ENCODE results near the gene PUSL1. TPM values are rescaled to one million over a fixed set of nuclear protein-coding genes. Genes with fewer than 3 reads are reported as not detected.

PUSL1 gene
- polyA plus RNA-seq, 6 donors from 2014 or later: 7.2 to 17.2 (median 11.9) TPM

DNA sequence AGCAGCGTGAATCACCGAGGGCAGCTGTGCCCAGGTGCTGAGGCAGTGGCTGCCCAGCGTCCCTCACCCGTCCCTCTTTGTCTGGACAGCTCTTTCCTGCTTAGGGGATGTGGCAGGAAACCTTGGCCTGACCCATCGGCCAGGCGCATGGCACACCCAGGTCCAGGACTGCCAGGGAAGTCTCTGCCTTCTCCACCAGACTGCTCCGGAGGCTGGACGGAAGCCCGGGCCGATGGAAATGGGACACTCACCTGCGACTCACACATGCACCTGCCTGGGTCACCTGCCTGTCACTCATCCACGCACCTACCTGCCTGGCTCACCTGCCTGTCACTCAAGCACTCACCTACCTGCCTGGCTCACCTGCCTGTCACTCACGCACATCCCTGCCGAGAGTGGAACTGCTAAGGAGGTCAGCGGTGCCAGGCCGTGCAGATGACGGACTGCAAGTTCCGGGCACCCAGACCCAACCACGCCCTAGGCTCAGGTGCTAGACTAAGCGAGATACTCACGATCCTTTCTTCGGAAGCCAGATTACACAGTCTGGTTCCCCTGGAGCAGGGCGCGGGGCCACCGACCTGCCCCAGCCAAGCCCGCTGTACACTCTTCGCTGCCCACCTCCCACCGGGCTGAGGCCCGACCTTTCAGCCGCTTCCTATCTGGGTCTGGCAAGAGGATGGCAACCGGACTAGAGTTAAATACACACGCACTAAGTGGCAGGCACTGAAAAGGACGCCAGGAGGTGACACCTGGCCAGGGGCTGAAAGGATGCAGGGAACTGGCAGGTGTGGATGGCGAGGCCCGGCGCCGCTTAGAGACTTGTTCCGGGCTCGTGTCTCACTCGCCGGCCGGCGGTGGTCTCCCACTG is 35.8 kb upstream of the PUSL1 start:
- Mint-ChIP-seq H3K4me3 (peak overlapping the region; percentile 81 to 95 (median 88)), H3K4me1 (peaks cover 36 to 46% (median 45%) of the 10 kb centered on the region in 3 donors), H3K27me3 (no peaks in the 10 kb centered on the region), H3K27ac (peak overlapping the region; percentile 25 to 94 (median 84)), H3K9me3 (no peaks in the 10 kb centered on the region), H3K36me3 (no peaks in the 10 kb centered on the region)
- ATAC-seq (ENCODE audit: low read depth in 2 of 2) (peak in 1 of 2 donors; percentile 5), DNase-seq (no peak)

DNA sequence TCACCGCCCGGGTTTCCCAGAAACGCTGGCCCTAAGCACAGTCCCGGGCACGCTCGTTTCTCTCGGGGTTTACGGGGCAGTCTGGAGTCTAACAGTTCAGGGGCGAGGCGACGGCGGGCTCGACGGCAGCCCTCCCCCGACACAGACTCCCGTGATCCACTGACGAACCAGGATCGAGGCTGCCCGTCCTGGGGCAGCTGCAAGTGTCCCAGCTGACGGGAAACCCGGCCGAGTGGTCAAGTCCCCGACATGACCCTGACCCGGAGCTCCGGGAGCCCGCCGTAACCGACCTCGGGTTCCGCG is 35.2 kb upstream of the PUSL1 start:
- no peaks in the 10 kb centered on the region for H3K36me3 Mint-ChIP-seq
- H3K4me1 Mint-ChIP-seq: peaks cover 33 to 44% (median 42%) of the 10 kb centered on the region in 3 donors
- no peaks in the 10 kb centered on the region for H3K9me3 Mint-ChIP-seq
- no peak for DNase-seq
- H3K27ac Mint-ChIP-seq: peak overlapping the region in 5 of 6 donors; percentile 81 to 94 (median 85)
- H3K27me3 Mint-ChIP-seq: no peaks in the 10 kb centered on the region
- ATAC-seq (ENCODE audit: low read depth in 2 of 2): peak in 1 of 2 donors; percentile 3
- peak overlapping the region; percentile 81 to 95 (median 88) for H3K4me3 Mint-ChIP-seq

DNA sequence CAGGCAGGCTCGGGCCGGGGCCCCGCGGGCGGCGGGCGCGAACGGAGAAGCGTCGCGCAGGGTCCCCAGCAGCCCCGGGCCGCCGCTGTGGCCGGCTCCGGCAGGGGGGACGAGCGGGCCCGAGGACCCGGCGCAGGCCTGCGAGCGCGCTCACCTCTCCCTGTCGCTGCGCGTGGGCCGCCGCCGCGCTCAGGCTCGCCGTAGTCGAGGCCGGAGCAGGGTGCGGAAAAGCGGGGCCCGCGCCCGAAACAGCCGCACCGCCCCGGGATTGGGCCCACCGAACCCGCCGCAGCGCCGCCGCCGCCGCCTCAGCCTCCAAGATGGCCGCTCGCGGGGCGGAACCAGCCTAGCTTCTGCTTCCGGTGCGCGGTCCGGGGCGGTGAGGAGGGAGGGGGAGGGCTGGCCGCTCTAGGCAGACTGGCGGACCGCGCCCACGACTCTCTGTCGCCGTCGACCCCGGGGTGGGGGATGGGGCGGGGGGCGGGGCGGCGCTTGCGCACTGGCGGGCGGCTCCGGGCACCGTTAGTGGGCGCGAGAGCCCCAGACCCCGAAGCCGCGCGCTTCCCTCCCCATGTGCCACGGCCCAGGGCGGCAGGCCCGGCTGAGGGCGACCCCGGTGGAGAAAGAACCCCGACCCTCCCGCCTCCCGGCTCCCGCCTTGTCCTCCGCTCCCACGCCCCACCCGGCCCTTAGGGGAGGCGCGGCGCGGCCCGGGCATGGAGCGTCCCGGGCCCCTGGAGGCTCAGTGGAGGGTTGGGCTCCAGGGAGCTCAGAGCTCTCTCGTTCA is 34.7 kb upstream of the PUSL1 start, which contains the start of gene UBE2J2:
UBE2J2 (minus strand) TSS at position 343 of the 787 bp plus-strand sequence. CDS start 5,862 bp downstream, outside the sequence.
- DNase-seq (peak; percentile 88), ATAC-seq (ENCODE audit: low read depth in 2 of 2) (peak; percentile 97)
- Mint-ChIP-seq H3K4me1 (peaks cover 32 to 39% (median 37%) of the 10 kb centered on the region in 3 donors), H3K27ac (peak within 1 kb of the TSS in 5 of 6 donors; percentile 81 to 94 (median 88)), H3K27me3 (no peaks in the 10 kb centered on the region), H3K36me3 (no peaks in the 10 kb centered on the region), H3K4me3 (peak within 1 kb of the TSS; percentile 81 to 95 (median 88)), H3K9me3 (no peaks in the 10 kb centered on the region)

DNA sequence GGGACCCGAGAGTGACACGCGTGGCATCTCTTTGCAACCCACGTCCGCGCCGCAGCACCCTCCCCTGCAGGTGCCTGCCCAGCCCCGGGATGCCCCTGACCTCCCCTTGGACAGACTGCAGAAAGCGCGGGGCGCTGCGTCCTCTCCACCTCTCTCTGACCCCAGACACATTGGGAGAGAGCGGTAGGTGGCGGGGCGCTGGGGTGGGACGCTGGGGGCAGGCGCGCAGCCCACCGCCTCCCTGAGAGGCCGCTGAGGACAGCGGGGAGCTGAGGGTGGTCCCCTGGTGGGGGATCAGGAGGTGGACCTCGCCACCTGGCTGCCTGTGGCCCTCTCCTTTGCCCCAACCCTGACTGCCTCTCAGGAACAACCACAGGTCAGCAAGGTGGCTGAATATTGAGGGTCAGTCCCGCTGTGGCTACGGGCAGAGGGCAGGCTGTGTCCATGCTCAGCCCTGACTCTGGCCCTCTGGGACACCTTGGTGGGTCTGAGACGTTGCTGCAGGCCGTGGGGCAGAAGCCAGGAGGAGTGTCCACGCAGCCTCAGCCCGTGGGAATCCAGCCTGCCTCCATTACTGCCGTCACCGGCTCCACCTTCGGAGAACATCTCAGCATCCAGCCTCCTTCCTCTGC is 34.0 kb upstream of the PUSL1 start:
- Mint-ChIP-seq H3K9me3 (no peaks in the 10 kb centered on the region), H3K36me3 (no peaks in the 10 kb centered on the region), H3K4me1 (peaks cover 32 to 37% (median 34%) of the 10 kb centered on the region in 3 donors), H3K4me3 (peak overlapping the region; percentile 57 to 87 (median 78)), H3K27me3 (no peaks in the 10 kb centered on the region), H3K27ac (peak overlapping the region in 3 of 6 donors; percentile 82 to 88 (median 84))
- ATAC-seq (ENCODE audit: low read depth in 2 of 2) (no peak), DNase-seq (no peak)

DNA sequence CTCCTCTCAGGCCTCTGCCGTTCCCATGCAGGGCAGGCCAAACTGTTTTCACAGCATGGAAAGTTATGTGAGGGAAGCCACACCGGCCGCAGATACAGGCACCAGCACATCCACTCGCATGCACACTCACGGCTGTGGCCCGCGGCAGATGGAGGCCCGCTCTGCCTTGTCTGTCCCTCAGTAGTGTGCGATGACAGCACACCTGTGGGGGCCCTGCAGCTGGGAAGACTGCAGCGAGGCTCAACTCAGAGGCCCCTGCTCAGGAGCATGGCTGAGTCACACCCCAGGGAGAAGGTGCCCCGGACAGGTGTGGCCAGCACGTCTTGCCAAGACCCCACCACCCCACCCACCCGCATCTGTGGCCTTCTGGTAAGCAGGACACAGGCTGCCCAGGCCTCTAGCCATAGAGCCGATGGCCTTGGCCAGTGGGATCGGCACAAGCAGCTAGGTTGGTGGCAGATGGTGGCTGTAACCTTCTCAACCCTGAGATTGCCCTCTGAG is 33.4 kb upstream of the PUSL1 start:
- Mint-ChIP-seq H3K27ac (peak overlapping the region in 3 of 6 donors; percentile 82 to 88 (median 84)), H3K36me3 (no peaks in the 10 kb centered on the region), H3K4me1 (peaks cover 29 to 31% (median 31%) of the 10 kb centered on the region in 3 donors), H3K27me3 (no peaks in the 10 kb centered on the region), H3K9me3 (no peaks in the 10 kb centered on the region), H3K4me3 (peak overlapping the region; percentile 57 to 87 (median 78))
- DNase-seq (no peak), ATAC-seq (ENCODE audit: low read depth in 2 of 2) (no peak)

DNA sequence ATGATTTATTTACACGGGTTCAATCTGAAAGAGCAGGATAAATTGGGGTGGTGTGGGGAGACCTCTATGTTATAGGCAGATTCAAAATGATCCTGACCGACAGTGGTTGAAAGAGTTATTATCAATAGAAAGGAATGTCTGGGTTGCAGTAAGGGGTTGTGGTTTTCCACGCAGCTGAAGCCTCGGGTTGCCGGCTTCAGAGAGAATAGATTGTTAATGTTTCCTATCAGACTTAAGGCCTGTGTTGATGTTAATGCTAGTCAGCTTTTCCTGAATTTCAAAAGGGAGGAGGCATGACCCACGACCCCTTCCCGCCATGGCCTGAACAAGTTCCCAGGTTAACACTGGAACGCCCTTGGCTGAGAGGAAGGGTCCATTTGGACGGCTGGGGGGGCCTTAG is 32.6 kb upstream of the PUSL1 start:
- H3K4me3 Mint-ChIP-seq: peak overlapping the region in 7 of 8 donors; percentile 4 to 86 (median 65)
- H3K27ac Mint-ChIP-seq: peak overlapping the region in 1 of 6 donors; percentile 90

DNA sequence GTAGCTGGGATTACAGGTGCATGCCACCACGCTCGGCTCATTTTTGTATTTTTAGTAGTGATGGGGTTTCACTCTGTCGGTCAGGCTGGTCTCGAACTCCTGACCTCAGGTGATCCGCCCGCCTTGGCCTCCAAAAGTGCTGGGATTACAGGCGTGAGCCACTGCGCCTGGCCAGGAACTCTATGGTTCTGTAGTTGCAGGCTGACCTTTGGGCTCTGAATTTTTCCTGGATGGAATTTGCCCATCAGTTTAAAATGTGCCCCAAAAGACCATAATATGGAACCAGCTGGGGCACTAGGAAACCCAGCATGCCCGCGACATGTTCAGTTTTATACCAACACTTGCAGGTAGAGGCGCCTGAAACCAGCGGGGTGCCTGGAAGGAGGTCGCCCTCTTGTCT is 29.8 kb upstream of the PUSL1 start:
- H3K36me3 Mint-ChIP-seq: no peaks in the 10 kb centered on the region
- no peaks in the 10 kb centered on the region for H3K9me3 Mint-ChIP-seq
- H3K4me1 Mint-ChIP-seq: peaks cover 5 to 6% (median 5%) of the 10 kb centered on the region in 3 donors
- no peak for ATAC-seq (ENCODE audit: low read depth in 2 of 2)
- H3K27ac Mint-ChIP-seq: no peak overlapping the region
- peaks cover 0 to 6% (median 0%) of the 10 kb centered on the region in 3 donors for H3K27me3 Mint-ChIP-seq
- H3K4me3 Mint-ChIP-seq: no peak overlapping the region
- no peak for DNase-seq

More for the DNA sequence above, 32.6 kb upstream of the PUSL1 start:
- ATAC-seq (ENCODE audit: low read depth in 2 of 2) (no peak), DNase-seq (no peak)
- Mint-ChIP-seq H3K27me3 (no peaks in the 10 kb centered on the region), H3K4me1 (peaks cover 20 to 23% (median 22%) of the 10 kb centered on the region in 3 donors), H3K36me3 (no peaks in the 10 kb centered on the region), H3K9me3 (no peaks in the 10 kb centered on the region)

DNA sequence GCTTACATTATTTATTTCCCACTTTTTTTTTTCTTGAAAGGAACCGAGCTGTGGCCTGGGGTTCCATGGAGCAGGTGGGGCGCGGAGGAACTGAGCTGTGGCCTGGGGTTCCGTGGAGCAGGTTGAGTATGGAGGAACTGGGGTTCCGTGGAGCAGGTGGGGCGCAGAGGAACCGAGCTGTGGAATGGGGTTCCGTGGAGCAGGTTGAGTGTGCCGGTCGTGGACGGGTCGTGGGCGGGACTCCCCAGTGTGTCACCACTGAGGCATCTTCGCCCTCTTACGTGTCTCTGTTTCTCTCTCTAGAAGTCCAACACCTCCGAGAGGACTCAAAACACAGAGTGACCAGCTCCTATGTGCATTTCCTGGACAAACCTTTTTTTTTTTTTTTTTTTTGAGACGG is 29.4 kb upstream of the PUSL1 start:
- Mint-ChIP-seq H3K9me3 (no peaks in the 10 kb centered on the region), H3K36me3 (no peaks in the 10 kb centered on the region), H3K4me3 (no peak overlapping the region), H3K4me1 (peaks cover 5 to 10% (median 7%) of the 10 kb centered on the region in 3 donors), H3K27me3 (peaks cover 0 to 6% (median 0%) of the 10 kb centered on the region in 3 donors), H3K27ac (no peak overlapping the region)
- no peak for DNase-seq
- no peak for ATAC-seq (ENCODE audit: low read depth in 2 of 2)

DNA sequence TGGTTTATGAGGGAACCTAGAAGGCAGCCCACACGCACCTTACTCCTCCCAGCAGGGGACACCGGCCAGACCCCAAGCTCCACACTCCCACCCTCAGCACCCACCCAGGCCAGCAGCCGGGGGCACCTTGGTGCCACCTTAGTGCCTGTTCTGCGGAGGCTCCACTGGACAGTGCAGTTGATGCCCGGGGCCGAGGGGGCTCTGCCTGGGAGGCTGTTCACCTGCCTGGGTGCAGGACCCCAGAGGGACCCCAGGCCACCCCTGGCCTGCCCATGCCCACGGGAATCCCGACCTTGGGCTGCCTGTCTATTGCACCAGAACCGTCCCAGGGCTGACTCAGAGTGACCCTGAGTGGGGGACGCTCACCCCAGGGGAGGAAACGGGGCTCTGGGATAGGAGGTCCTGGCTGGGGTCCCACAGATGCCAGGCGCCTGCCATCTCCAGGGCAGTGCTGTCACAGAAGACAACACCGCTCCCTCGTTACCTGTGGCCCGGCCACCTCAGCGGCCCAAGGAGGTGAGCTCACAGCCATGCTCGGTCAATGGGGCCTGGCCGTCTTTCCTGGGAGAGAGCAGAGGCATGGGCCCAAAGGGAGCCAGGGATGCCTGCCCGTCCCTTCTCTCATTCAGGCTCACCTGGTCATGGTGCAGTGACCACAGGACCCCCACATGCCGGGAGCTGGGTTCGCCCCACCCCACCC is 27.5 kb upstream of the PUSL1 start:
- ATAC-seq (ENCODE audit: low read depth in 2 of 2) (no peak), DNase-seq (no peak)
- H3K4me1 Mint-ChIP-seq: peaks cover 0 to 6% (median 5%) of the 10 kb centered on the region in 3 donors
- no peak overlapping the region for H3K27ac Mint-ChIP-seq
- H3K36me3 Mint-ChIP-seq: no peaks in the 10 kb centered on the region
- H3K4me3 Mint-ChIP-seq: no peak overlapping the region
- peaks cover 0 to 6% (median 0%) of the 10 kb centered on the region in 3 donors for H3K27me3 Mint-ChIP-seq
- H3K9me3 Mint-ChIP-seq: no peaks in the 10 kb centered on the region

DNA sequence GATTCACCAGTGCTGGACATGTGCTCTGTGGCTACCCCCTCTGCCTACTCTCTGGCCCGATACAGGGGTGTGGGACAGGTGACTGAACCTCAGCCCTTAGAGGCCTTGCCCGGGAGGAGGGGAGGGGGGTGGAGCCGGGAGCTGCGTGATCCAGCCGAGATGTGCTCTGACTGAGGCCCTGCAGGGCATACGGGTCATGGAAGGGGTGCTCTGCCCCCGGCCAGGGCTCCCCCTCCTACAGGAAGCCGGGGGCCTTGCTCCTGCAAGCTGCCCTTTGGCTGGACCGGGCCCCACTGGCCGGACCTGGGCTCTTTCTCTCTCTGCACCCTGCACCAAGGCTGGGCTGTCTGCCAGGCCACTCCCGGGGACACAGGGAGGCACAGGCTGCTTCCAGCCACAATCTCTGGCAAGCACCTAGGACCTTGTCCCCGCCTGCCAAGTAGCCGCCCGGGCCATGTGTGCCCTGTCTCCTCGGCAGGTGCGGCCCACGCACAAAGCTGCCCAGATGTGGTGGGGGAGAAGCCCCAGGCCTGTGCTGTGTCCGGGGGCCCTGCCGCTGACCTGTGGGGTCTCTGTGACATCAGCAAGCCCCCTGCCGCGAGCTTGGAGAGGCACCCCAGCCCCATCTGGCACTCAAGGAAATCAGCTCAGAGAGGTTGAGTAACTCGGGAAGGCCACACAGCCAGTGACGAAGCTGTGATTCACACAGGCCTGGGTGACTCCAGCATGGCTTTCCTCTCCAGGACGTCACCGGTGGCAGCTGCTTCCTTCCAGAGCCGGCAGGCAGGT is 26.7 kb upstream of the PUSL1 start:
- H3K9me3 Mint-ChIP-seq: no peaks in the 10 kb centered on the region
- DNase-seq (no peak), ATAC-seq (ENCODE audit: low read depth in 2 of 2) (no peak)
- no peak overlapping the region for H3K27ac Mint-ChIP-seq
- H3K27me3 Mint-ChIP-seq: peaks cover 0 to 6% (median 0%) of the 10 kb centered on the region in 3 donors
- peaks cover 0 to 6% (median 4%) of the 10 kb centered on the region in 3 donors for H3K4me1 Mint-ChIP-seq
- no peaks in the 10 kb centered on the region for H3K36me3 Mint-ChIP-seq
- H3K4me3 Mint-ChIP-seq: no peak overlapping the region

DNA sequence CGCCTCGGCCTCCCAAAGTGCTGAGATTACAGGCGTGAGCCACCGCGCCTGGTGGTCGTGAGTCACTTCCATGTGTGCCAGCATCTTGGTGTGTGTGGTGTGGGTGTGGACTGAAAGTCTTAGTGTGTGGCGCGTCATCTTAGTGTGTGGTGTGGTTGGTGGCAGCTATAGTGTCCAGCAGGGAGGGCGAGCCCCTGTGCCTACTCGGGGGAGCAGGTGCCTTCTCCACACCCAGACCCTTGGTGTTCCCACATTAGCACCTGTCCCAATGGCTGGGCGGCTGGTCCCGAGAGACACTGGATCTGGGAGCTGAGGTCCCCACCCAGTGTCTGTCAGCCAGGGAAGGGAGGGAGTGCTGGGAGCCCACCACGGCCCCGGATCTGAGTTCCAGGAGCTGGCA is 25.4 kb upstream of the PUSL1 start:
- Mint-ChIP-seq H3K27me3 (peaks cover 0 to 6% (median 0%) of the 10 kb centered on the region in 3 donors), H3K36me3 (no peaks in the 10 kb centered on the region), H3K9me3 (no peaks in the 10 kb centered on the region), H3K4me3 (no peak overlapping the region), H3K27ac (peak overlapping the region in 1 of 6 donors; percentile 12), H3K4me1 (peaks cover 0 to 6% (median 4%) of the 10 kb centered on the region in 3 donors)
- DNase-seq (no peak), ATAC-seq (ENCODE audit: low read depth in 2 of 2) (no peak)

DNA sequence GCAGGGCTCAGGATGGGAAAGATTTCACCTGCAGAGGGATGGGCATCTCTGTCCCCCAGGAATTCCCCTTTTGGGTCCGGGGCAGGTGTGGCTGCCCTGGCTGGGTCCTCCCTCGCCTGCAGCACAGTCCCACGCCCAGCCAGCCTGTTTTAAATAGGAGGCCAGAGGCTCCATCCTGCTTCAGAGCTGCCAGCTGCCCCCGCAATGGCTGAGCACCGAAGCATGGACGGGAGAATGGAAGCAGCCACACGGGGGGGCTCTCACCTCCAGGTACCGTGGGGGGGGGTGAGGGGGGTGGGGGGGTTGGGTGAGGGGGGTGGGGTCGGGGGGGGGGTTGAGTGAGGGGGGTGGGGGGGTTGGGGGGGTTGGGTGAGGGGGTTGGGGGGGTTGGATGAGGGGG is 24.6 kb upstream of the PUSL1 start:
- Mint-ChIP-seq H3K4me3 (peak overlapping the region in 1 of 8 donors; percentile 47), H3K36me3 (no peaks in the 10 kb centered on the region), H3K27ac (no peak overlapping the region), H3K27me3 (peaks cover 0 to 6% (median 0%) of the 10 kb centered on the region in 3 donors), H3K4me1 (peaks cover 0 to 6% (median 4%) of the 10 kb centered on the region in 3 donors), H3K9me3 (no peaks in the 10 kb centered on the region)
- peak in 1 of 2 donors; percentile 49 for ATAC-seq (ENCODE audit: low read depth in 2 of 2)
- no peak for DNase-seq
